Activated CD8-positive, alpha-beta T cell treated with anti-CD3 and anti-CD28 coated beads, Interleukin-2, amount 10 ng/mL, durations not matched to agents 7 days and 5 days (primary cell): Measurements from ENCODE around the gene AFAP1. TPM values are rescaled to one million over a fixed set of nuclear protein-coding genes. Genes with fewer than 3 reads are reported as not detected.

Source experiments
- ATAC-seq: fragments of 150-1000 bp; cut with Tn5 transposase; one replicate; pipeline ENCODE4 v1.10.0; 2021; ENCODE audit warnings: moderate library complexity
- CTCF ChIA-PET: fragments of 350-600 bp; sonication (Branson Sonifier 250); formaldehyde crosslinking; loops from one replicate; lab custom pipeline; 2021; ENCODE audit warnings: antibody characterized with exemption; lab: Charles Lee
- POLR2A ChIA-PET: fragments of 350-600 bp; sonication (Branson Sonifier 250); formaldehyde crosslinking; loops from one replicate; lab custom pipeline; 2021; ENCODE audit warnings: antibody characterized with exemption; lab: Charles Lee
- DNase-seq: peaks from one replicate; pipeline ENCODE4 v3.0.0-alpha.2; 2020
- H3K27ac Mint-ChIP-seq: one replicate; pipeline ENCODE4 v1.8.0; 2021; ENCODE audit warnings: mild to moderate bottlenecking, mixed read lengths
- H3K27me3 Mint-ChIP-seq: one replicate; pipeline ENCODE4 v1.8.0; 2021; ENCODE audit warnings: low read depth, mixed read lengths
- H3K36me3 Mint-ChIP-seq: one replicate; pipeline ENCODE4 v1.8.0; 2021; ENCODE audit warnings: low read depth, mixed read lengths
- H3K4me1 Mint-ChIP-seq: one replicate; pipeline ENCODE4 v1.8.0; 2021; ENCODE audit warnings: low read depth, mixed read lengths
- H3K4me3 Mint-ChIP-seq: one replicate; pipeline ENCODE4 v1.8.0; 2021; ENCODE audit warnings: mild to moderate bottlenecking, mixed read lengths
- H3K9me3 Mint-ChIP-seq: one replicate; pipeline ENCODE4 v1.8.0; 2022; ENCODE audit warnings: mixed read lengths; ENCODE audit not compliant: insufficient read depth
- total RNA-seq, 2 experiments: library from RNA; stranded (reverse); gene quantifications; one replicate each; pipeline ENCODE4 v1.2.3, GENCODE V29; 2021

The AFAP1 gene
- total RNA-seq, 2 experiments from 2014 or later: 5.3 to 6.2 TPM

DNA sequence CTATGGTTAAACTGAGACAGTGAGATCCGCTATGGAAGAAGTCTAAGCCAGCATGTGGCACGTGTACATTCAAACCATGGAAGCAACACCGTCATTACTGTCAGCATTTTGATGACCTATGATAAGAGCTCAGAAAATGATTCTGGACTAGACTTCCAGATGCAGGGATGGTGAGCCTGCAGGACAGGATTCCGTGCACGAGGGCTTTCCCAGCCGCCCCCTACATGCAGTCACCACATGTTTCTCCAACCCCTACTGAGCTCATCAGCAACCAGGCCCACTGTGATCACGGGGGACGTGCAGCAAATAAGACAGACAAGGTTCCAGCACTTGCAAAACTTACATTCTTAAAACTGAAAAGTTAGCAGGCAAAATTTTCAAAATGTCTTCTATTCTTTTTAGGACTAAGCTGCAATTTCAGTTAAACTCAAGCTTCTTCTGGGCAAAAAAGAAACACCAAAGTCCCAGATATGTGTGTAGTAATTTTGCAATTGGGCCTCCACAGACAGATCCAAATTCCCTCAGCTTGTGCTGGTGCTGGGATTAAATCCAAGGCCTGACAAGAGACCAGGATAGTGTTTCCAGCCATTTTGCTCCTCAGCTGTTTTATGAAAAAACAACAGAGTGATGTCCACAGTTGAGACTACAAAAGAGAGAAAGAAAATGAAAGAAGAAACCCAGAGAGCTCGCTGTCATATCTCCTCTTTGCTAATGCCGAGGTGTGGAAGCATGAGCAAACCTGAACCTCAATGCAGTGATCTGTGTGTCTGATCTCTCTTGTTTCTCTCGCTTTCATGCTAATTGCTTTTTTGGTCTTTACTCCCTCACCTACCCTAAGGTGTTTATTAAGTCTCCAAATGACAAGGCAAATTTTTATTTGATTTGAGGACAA, 118.2 kb downstream of the AFAP1 start:
- CTCF ChIA-PET: interaction anchor here (1.2 to 1.8 kb wide), 4 partner anchors 17 to 23 kb away, joined by 5 to 12 read pairs (median 6); no protein-coding TSS in a partner anchor
- Mint-ChIP-seq H3K4me1 (peaks cover 3% of the 10 kb centered on the region), H3K9me3 (no peaks in the 10 kb centered on the region), H3K27ac (no peak overlapping the region), H3K36me3 (peaks cover under 1% of the 10 kb centered on the region), H3K4me3 (no peak overlapping the region), H3K27me3 (no peaks in the 10 kb centered on the region)
- ATAC-seq: no peak
- POLR2A ChIA-PET: interaction anchor here (0.8 kb wide), 1 partner anchor 28 kb away, joined by 3 read pairs; no protein-coding TSS in a partner anchor
- DNase-seq: no peak

DNA sequence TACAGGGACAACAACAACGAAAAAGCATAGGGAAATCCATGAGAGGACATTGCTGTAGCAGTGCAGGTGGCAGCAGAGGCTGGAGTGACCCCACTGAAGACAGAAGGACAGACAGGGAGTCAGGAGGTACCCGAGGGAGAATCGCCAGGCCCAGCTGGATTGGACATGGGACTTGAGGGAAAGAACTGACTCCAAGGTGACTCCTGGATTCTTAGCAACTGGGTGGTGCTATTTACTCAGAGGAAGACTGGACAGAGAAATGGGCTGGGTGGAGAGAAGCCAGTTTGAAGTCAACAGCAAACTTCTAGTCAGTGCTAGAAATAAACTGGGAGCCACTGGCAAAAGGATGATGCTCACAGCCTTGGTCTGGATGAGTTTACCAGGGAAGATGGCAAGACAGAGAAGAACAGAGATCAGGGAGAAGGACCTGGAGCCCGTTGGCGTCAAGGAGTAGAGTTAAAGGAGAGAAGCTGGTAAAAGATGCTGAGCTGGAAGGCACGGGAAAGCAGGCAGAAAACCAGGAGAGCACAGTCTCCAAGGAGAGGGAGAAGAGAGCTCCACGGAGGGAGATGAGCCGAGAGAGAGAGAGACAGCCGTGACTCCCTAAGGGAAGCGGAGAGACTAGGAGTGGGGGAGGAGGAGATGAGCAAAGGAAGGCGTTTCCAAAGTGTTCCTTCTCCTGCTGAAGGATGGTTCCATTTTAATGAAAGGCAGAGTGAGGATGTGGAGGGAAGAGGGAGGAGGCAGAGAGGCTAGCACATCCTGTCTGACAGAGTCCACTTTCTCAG, 119.4 kb downstream of the AFAP1 start:
- H3K4me1 Mint-ChIP-seq: peaks cover 9% of the 10 kb centered on the region
- no peaks in the 10 kb centered on the region for H3K36me3 Mint-ChIP-seq
- DNase-seq: no peak
- H3K4me3 Mint-ChIP-seq: no peak overlapping the region
- POLR2A ChIA-PET: interaction anchor here (0.7 kb wide), 1 partner anchor 151 kb away, joined by 4 read pairs; no protein-coding TSS in a partner anchor
- no peaks in the 10 kb centered on the region for H3K9me3 Mint-ChIP-seq
- no peaks in the 10 kb centered on the region for H3K27me3 Mint-ChIP-seq
- CTCF ChIA-PET: interaction anchor here (1.3 to 1.6 kb wide), 2 partner anchors 15 to 25 kb away, joined by 5 to 6 read pairs; no protein-coding TSS in a partner anchor
- ATAC-seq: no peak
- no peak overlapping the region for H3K27ac Mint-ChIP-seq

GRCh38 chr4:7819446-7819845, 120.2 kb downstream of the AFAP1 start:
- Mint-ChIP-seq H3K9me3 (no peaks in the 10 kb centered on the region), H3K27ac (no peak overlapping the region), H3K36me3 (no peaks in the 10 kb centered on the region), H3K4me3 (no peak overlapping the region), H3K27me3 (no peaks in the 10 kb centered on the region), H3K4me1 (peaks cover 9% of the 10 kb centered on the region)
- ChIA-PET CTCF (interaction anchor here (1.5 to 2.0 kb wide), 2 partner anchors 17 to 25 kb away, joined by 7 to 9 read pairs; no protein-coding TSS in a partner anchor), POLR2A (interaction anchor here (0.7 kb wide), 1 partner anchor 152 kb away, joined by 4 read pairs; no protein-coding TSS in a partner anchor)
- ATAC-seq: no peak
- no peak for DNase-seq

GRCh38 chr4:7818399-7818911, 121.2 kb downstream of the AFAP1 start:
- Mint-ChIP-seq H3K9me3 (no peaks in the 10 kb centered on the region), H3K27ac (no peak overlapping the region), H3K36me3 (no peaks in the 10 kb centered on the region), H3K4me1 (peaks cover 9% of the 10 kb centered on the region), H3K27me3 (no peaks in the 10 kb centered on the region), H3K4me3 (no peak overlapping the region)
- POLR2A ChIA-PET: no interaction called here
- CTCF ChIA-PET: interaction anchor here (1.1 to 2.0 kb wide), 5 partner anchors 14 to 57 kb away, joined by 3 to 9 read pairs (median 5); no protein-coding TSS in a partner anchor
- ATAC-seq (no peak), DNase-seq (no peak)

- H3K4me3 Mint-ChIP-seq: no peak overlapping the region
- DNase-seq (no peak), ATAC-seq (no peak)
- no peaks in the 10 kb centered on the region for H3K9me3 Mint-ChIP-seq
- H3K27ac Mint-ChIP-seq: no peak overlapping the region
- H3K27me3 Mint-ChIP-seq: no peaks in the 10 kb centered on the region
- no peaks in the 10 kb centered on the region for H3K36me3 Mint-ChIP-seq
- ChIA-PET CTCF (interaction anchor here (0.6 to 2.0 kb wide), 6 partner anchors 13 to 169 kb away, joined by 3 to 9 read pairs (median 4); no protein-coding TSS in a partner anchor), POLR2A (interaction anchor here (0.9 kb wide), 1 partner anchor 10 kb away, joined by 3 read pairs; no protein-coding TSS in a partner anchor)
- H3K4me1 Mint-ChIP-seq: peaks cover 9% of the 10 kb centered on the region
These were observed 121.7 kb downstream of the AFAP1 start for GRCh38 chr4:7817877-7818398.

DNA sequence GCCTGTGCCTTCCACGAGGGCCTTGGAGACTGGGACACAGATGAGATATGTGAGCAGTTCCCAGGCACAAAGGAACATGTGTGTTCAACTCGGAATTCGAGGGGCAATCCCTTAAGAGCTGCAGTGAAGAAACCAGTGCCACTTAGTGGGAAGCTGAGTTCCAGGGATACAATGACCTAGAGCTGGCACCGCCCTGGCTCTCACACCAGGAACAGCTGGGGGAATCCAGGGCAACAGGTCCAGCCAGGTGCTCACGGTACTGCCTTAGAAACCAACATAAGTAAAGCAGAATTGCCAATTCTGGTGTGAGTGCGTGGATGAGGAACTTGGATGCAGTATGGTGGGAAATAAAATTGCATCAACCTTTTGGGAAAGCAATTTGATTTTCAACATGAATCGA, 122.9 kb downstream of the AFAP1 start:
- Mint-ChIP-seq H3K4me3 (no peak overlapping the region), H3K27me3 (no peaks in the 10 kb centered on the region), H3K27ac (no peak overlapping the region), H3K4me1 (peaks cover 9% of the 10 kb centered on the region), H3K9me3 (no peaks in the 10 kb centered on the region), H3K36me3 (no peaks in the 10 kb centered on the region)
- DNase-seq (no peak), ATAC-seq (no peak)
- CTCF ChIA-PET: interaction anchor here (2.0 kb wide), 1 partner anchor 170 kb away, joined by 6 read pairs; no protein-coding TSS in a partner anchor
- POLR2A ChIA-PET: no interaction called here

DNA sequence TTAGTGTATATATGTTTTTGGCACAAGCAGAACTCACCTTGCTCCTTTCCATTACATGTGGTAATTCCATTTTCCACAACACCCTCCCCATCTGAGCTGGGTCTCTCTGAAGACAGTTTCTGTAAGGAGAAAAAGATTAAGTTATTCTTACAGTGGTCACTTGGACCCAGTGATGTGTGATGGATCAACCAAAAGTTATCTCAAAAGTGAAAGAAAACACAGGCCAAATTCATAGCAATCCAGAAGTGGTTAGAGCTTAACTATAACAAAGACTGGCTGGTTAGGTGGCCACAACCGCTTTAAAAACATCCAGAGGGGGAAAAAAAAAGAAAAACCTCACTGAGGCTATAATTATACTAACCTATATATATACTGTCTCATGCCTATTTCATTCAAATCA, 123.7 kb downstream of the AFAP1 start:
- no peaks in the 10 kb centered on the region for H3K27me3 Mint-ChIP-seq
- ATAC-seq: no peak
- no peak overlapping the region for H3K4me3 Mint-ChIP-seq
- POLR2A ChIA-PET: no interaction called here
- no peaks in the 10 kb centered on the region for H3K9me3 Mint-ChIP-seq
- peaks cover 9% of the 10 kb centered on the region for H3K4me1 Mint-ChIP-seq
- no peak overlapping the region for H3K27ac Mint-ChIP-seq
- H3K36me3 Mint-ChIP-seq: no peaks in the 10 kb centered on the region
- CTCF ChIA-PET: interaction anchor here (1.4 to 2.0 kb wide), 2 partner anchors 11 to 171 kb away, joined by 4 to 6 read pairs; no protein-coding TSS in a partner anchor
- DNase-seq: no peak

GRCh38 chr4:7815562-7815961, 124.1 kb downstream of the AFAP1 start:
- Mint-ChIP-seq H3K36me3 (no peaks in the 10 kb centered on the region), H3K27ac (no peak overlapping the region), H3K4me3 (no peak overlapping the region), H3K27me3 (no peaks in the 10 kb centered on the region), H3K9me3 (no peaks in the 10 kb centered on the region), H3K4me1 (peaks cover 9% of the 10 kb centered on the region)
- CTCF ChIA-PET: interaction anchor here (1.4 kb wide), 1 partner anchor 11 kb away, joined by 4 read pairs; no protein-coding TSS in a partner anchor
- POLR2A ChIA-PET: no interaction called here
- ATAC-seq (no peak), DNase-seq (no peak)

- Mint-ChIP-seq H3K9me3 (no peaks in the 10 kb centered on the region), H3K27me3 (no peaks in the 10 kb centered on the region), H3K4me3 (no peak overlapping the region), H3K27ac (no peak overlapping the region), H3K4me1 (peaks cover 7% of the 10 kb centered on the region), H3K36me3 (no peaks in the 10 kb centered on the region)
- CTCF ChIA-PET: interaction anchor here (1.4 kb wide), 2 partner anchors 10 to 12 kb away, joined by 4 to 6 read pairs; no protein-coding TSS in a partner anchor
- POLR2A ChIA-PET: no interaction called here
- ATAC-seq: no peak
- DNase-seq: no peak
These were observed 125.2 kb downstream of the AFAP1 start for GRCh38 chr4:7814451-7814850.

- H3K4me3 Mint-ChIP-seq: no peak overlapping the region
- H3K27ac Mint-ChIP-seq: no peak overlapping the region
- ChIA-PET CTCF (interaction anchor here (0.6 to 1.4 kb wide), 3 partner anchors 9 to 30 kb away, joined by 3 to 6 read pairs (median 4); no protein-coding TSS in a partner anchor), POLR2A (interaction anchor here (0.9 kb wide), 1 partner anchor 10 kb away, joined by 3 read pairs; no protein-coding TSS in a partner anchor)
- no peaks in the 10 kb centered on the region for H3K27me3 Mint-ChIP-seq
- H3K9me3 Mint-ChIP-seq: no peaks in the 10 kb centered on the region
- no peak for DNase-seq
- no peak for ATAC-seq
- H3K4me1 Mint-ChIP-seq: peaks cover 8% of the 10 kb centered on the region
- H3K36me3 Mint-ChIP-seq: peaks cover 1% of the 10 kb centered on the region
These were observed 126.0 kb downstream of the AFAP1 start for GRCh38 chr4:7813674-7814073.
